ENCODE results near the gene RIMS3.

DNA sequence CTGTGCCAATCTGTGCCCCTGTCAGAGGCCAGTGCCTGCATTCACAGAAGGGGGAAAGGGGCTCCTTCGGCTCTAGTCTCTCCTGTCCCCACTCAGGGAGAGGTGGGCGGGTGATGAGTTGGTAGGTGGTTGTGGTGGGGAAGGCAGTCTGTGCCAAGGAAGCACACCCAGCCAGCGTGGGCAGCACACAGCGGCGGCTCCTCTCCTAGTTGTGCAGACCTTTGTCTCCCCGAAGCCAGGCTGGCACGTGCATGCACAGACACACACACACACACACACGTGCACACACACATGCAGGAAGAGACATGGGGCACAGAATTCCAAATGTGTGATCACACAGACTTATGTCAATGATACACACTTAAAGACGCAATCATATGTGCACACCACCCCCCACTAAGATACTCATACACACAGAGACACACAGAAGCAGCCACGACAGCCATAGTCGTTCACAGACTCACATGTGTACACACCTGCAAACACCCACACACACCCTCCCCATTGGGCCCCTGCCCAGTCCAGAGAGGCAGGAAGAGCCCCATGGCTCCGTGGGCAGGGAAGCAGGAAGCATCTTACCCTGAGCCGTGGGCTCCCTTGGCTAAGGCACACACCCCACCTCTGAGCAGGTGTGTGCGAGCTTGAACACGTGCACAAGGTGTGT, 16.4 kb downstream of the RIMS3 start:
- TF ChIP-seq, protein P1, sequence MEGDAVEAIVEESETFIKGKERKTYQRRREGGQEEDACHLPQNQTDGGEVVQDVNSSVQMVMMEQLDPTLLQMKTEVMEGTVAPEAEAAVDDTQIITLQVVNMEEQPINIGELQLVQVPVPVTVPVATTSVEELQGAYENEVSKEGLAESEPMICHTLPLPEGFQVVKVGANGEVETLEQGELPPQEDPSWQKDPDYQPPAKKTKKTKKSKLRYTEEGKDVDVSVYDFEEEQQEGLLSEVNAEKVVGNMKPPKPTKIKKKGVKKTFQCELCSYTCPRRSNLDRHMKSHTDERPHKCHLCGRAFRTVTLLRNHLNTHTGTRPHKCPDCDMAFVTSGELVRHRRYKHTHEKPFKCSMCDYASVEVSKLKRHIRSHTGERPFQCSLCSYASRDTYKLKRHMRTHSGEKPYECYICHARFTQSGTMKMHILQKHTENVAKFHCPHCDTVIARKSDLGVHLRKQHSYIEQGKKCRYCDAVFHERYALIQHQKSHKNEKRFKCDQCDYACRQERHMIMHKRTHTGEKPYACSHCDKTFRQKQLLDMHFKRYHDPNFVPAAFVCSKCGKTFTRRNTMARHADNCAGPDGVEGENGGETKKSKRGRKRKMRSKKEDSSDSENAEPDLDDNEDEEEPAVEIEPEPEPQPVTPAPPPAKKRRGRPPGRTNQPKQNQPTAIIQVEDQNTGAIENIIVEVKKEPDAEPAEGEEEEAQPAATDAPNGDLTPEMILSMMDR (IDR thresholded peaks at IDR 0.05; ENCODE audit: poor library complexity): no peak
- no peak for TF ChIP-seq EZH2phosphoT487 (IDR thresholded peaks at IDR 0.05; ENCODE audit: low read depth, severe bottlenecking, unreplicated experiment)
